Neural cell (in vitro differentiated cells): ENCODE measurements around the gene TNS1. TPM values are rescaled to one million over a fixed set of nuclear protein-coding genes. Genes with fewer than 3 reads are reported as not detected.

Experiments
- H2AFZ ChIP-seq: fragments of 200-600, 300-800 bp; sonication (generic), shearing (Covaris generic); 2 replicates; pipeline ENCODE4 v1.6.0; 2014; ENCODE audit warnings: low read depth, mild to moderate bottlenecking, antibody characterized with exemption, low read length, moderate library complexity
- H3F3A ChIP-seq: fragments of 200-600 bp; shearing (Covaris generic); 2 replicates; pipeline ENCODE4 v1.6.1; 2016; ENCODE audit warnings: mild to moderate bottlenecking, moderate library complexity, mixed read lengths, antibody characterized with exemption, low read length; ENCODE audit not compliant: insufficient read depth, poor library complexity, severe bottlenecking
- H3K27ac ChIP-seq: fragments of 200-600, 300-800 bp; sonication (generic), shearing (Covaris generic); 2 replicates; pipeline ENCODE4 v1.5.1; 2014; ENCODE audit warnings: mild to moderate bottlenecking, low read length, moderate library complexity
- H3K27me3 ChIP-seq: fragments of 300-800, 200-600 bp; sonication (generic), shearing (Covaris generic); 2 replicates; pipeline ENCODE4 v1.6.0; 2014; ENCODE audit warnings: mild to moderate bottlenecking, low read depth, low read length, moderate library complexity; ENCODE audit not compliant: insufficient read depth
- H3K36me3 ChIP-seq: fragments of 300-800, 200-600 bp; sonication (generic), shearing (Covaris generic); 2 replicates; pipeline ENCODE4 v1.5.1; 2014; ENCODE audit warnings: mild to moderate bottlenecking, antibody characterized with exemption, low read length, moderate library complexity; ENCODE audit not compliant: insufficient read depth
- H3K4me2 ChIP-seq: fragments of 300-800, 200-600 bp; sonication (generic), shearing (Covaris generic); 2 replicates; pipeline ENCODE4 v1.6.0; 2014; ENCODE audit warnings: mild to moderate bottlenecking, low read length
- H3K4me3 ChIP-seq: fragments of 300-800, 200-600 bp; sonication (generic), shearing (Covaris generic); 2 replicates; pipeline ENCODE4 v1.5.1; 2014; ENCODE audit warnings: mild to moderate bottlenecking, low read length, moderate library complexity
- H3K79me2 ChIP-seq: fragments of 200-600 bp; shearing (Covaris generic); replicated peaks from 2 replicates; pipeline ENCODE4 v1.6.0; 2014; ENCODE audit warnings: mild to moderate bottlenecking, low read length, moderate library complexity; ENCODE audit not compliant: insufficient read depth
- H3K9ac ChIP-seq: fragments of 300-800, 200-600 bp; sonication (generic), shearing (Covaris generic); 2 replicates; pipeline ENCODE4 v1.6.1; 2016; ENCODE audit warnings: mild to moderate bottlenecking, low read length, mixed read lengths
- H3K9me2 ChIP-seq: fragments of 200-600 bp; shearing (Covaris generic); 2 replicates; pipeline ENCODE4 v1.6.1; 2016; ENCODE audit warnings: mild to moderate bottlenecking, low read length, mixed read lengths; ENCODE audit not compliant: insufficient read depth
- H3K9me3 ChIP-seq: fragments of 200-600, 300-800 bp; sonication (generic), shearing (Covaris generic); 2 replicates; pipeline ENCODE4 v1.6.1; 2016; ENCODE audit warnings: mild to moderate bottlenecking, mixed run types, low read length, moderate library complexity, mixed read lengths
- H4K20me1 ChIP-seq: fragments of 200-600 bp; shearing (Covaris generic); 2 replicates; pipeline ENCODE4 v1.6.1; 2016; ENCODE audit warnings: mild to moderate bottlenecking, mixed run types; ENCODE audit not compliant: insufficient read depth
- EP300 ChIP-seq: fragments of 450-650 bp; conservative IDR thresholded peaks from 2 replicates; pipeline ENCODE4 v1.6.1; 2014; ENCODE audit warnings: antibody characterized with exemption, mild to moderate bottlenecking, moderate library complexity; ENCODE audit not compliant: poor library complexity, severe bottlenecking
- EZH2 ChIP-seq: fragments of 200-600, 300-800 bp; shearing (Covaris generic), sonication (generic); IDR thresholded peaks from 2 replicates; pipeline ENCODE4 v1.6.1; 2014; ENCODE audit warnings: antibody characterized with exemption, low read length, borderline replicate concordance, mild to moderate bottlenecking; ENCODE audit not compliant: insufficient read depth, poor library complexity, severe bottlenecking
- MXI1 ChIP-seq: fragments of 450-650 bp; conservative IDR thresholded peaks from 2 replicates; pipeline ENCODE4 v1.6.1; 2014; ENCODE audit warnings: antibody characterized with exemption, mild to moderate bottlenecking; ENCODE audit not compliant: poor library complexity, severe bottlenecking
- POLR2AphosphoS5 ChIP-seq: IDR thresholded peaks from 2 replicates; pipeline ENCODE4 v1.6.1; 2012
- RAD21 ChIP-seq: fragments of 450-650 bp; conservative IDR thresholded peaks from 2 replicates; pipeline ENCODE4 v1.6.1; 2014; ENCODE audit warnings: antibody characterized with exemption, mild to moderate bottlenecking, moderate library complexity
- SMC3 ChIP-seq: fragments of 450-650 bp; conservative IDR thresholded peaks from 2 replicates; pipeline ENCODE4 v1.6.1; 2014; ENCODE audit warnings: antibody characterized with exemption, mild to moderate bottlenecking, moderate library complexity; ENCODE audit not compliant: poor library complexity
- TAF1 ChIP-seq: IDR thresholded peaks from 2 replicates; pipeline ENCODE4 v1.6.1; 2012; ENCODE audit warnings: low read depth
- polyA plus RNA-seq: library from polyadenylated mRNA; depleted of rRNA; stranded (reverse); fragments of >200 nt; gene quantifications from 2 replicates; pipeline ENCODE4 v1.2.3, GENCODE V29; 2014
- TF ChIP-seq, protein P1 (sequence below): fragments of 450-650 bp; IDR thresholded peaks from 2 replicates; pipeline ENCODE4 v1.5.1; 2014; ENCODE audit warnings: antibody characterized with exemption, mild to moderate bottlenecking, moderate library complexity; ENCODE audit not compliant: poor library complexity, severe bottlenecking
- TF ChIP-seq, protein P2 (sequence below): IDR thresholded peaks from 2 replicates; pipeline ENCODE4 v1.6.1; 2012; ENCODE audit warnings: borderline replicate concordance

The TNS1 gene
- polyA plus RNA-seq, 1 donor from 2014 or later = 1.5 TPM

DNA sequence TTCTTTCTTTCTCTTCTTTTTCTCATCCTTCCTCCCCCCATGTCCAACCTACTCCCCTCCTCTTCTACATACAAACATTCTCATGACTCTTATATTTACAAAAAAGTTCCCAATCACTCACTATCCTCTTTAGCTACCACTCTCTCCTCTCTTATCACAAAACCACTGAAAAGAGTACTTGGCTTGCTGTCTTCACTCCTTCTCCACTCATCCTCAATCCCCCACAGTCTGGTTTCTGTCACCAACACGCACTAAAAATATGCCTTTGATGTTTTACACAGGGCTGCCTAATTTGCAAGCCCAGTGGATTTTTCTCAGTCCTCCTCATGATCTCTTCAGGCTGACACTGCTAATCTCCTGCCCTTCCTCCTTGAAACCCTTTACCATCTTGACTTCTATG lies 159.5 kb downstream of the TNS1 start:
- TF ChIP-seq, protein P1, sequence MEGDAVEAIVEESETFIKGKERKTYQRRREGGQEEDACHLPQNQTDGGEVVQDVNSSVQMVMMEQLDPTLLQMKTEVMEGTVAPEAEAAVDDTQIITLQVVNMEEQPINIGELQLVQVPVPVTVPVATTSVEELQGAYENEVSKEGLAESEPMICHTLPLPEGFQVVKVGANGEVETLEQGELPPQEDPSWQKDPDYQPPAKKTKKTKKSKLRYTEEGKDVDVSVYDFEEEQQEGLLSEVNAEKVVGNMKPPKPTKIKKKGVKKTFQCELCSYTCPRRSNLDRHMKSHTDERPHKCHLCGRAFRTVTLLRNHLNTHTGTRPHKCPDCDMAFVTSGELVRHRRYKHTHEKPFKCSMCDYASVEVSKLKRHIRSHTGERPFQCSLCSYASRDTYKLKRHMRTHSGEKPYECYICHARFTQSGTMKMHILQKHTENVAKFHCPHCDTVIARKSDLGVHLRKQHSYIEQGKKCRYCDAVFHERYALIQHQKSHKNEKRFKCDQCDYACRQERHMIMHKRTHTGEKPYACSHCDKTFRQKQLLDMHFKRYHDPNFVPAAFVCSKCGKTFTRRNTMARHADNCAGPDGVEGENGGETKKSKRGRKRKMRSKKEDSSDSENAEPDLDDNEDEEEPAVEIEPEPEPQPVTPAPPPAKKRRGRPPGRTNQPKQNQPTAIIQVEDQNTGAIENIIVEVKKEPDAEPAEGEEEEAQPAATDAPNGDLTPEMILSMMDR = no peak
- no peak for TF ChIP-seq TAF1
- no peak for TF ChIP-seq MXI1
- no peak for TF ChIP-seq EP300
- TF ChIP-seq POLR2AphosphoS5 = no peak
- TF ChIP-seq SMC3 = no peak
- TF ChIP-seq RAD21 = no peak
- TF ChIP-seq, protein P2, sequence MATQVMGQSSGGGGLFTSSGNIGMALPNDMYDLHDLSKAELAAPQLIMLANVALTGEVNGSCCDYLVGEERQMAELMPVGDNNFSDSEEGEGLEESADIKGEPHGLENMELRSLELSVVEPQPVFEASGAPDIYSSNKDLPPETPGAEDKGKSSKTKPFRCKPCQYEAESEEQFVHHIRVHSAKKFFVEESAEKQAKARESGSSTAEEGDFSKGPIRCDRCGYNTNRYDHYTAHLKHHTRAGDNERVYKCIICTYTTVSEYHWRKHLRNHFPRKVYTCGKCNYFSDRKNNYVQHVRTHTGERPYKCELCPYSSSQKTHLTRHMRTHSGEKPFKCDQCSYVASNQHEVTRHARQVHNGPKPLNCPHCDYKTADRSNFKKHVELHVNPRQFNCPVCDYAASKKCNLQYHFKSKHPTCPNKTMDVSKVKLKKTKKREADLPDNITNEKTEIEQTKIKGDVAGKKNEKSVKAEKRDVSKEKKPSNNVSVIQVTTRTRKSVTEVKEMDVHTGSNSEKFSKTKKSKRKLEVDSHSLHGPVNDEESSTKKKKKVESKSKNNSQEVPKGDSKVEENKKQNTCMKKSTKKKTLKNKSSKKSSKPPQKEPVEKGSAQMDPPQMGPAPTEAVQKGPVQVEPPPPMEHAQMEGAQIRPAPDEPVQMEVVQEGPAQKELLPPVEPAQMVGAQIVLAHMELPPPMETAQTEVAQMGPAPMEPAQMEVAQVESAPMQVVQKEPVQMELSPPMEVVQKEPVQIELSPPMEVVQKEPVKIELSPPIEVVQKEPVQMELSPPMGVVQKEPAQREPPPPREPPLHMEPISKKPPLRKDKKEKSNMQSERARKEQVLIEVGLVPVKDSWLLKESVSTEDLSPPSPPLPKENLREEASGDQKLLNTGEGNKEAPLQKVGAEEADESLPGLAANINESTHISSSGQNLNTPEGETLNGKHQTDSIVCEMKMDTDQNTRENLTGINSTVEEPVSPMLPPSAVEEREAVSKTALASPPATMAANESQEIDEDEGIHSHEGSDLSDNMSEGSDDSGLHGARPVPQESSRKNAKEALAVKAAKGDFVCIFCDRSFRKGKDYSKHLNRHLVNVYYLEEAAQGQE = no peak
- TF ChIP-seq EZH2 = no peak
- Histone ChIP-seq H3K9me3 (peaks cover 3% of the 10 kb centered on the region), H3F3A (no peaks in the 10 kb centered on the region), H4K20me1 (no peaks in the 10 kb centered on the region), H3K27ac (no peak overlapping the region), H3K4me3 (no peak overlapping the region), H3K4me2 (no peak overlapping the region), H3K36me3 (no peaks in the 10 kb centered on the region), H3K9ac (no peak overlapping the region), H2AFZ (no peak overlapping the region), H3K9me2 (no peaks in the 10 kb centered on the region), H3K79me2 (no peaks in the 10 kb centered on the region), H3K27me3 (no peaks in the 10 kb centered on the region)

DNA sequence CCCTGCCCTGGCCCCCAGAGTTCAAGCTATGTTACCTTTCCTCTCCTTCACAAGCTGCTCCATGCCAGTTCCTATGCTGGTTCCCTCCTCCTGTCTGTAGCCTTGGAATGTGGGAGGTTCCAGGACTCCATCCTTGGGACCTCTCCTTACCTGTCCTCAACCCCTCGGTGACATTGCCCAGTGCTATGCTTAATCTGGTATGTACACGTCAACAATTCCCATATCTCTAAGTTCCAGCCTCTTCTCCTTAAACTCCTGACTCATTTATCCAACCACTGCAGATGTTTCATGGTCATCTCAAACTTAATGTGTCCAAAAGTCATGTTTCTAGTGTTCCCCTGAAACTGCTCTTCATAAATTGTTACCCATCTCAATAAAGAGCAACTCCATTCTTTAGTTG lies 160.8 kb downstream of the TNS1 start:
- H3K4me2 ChIP-seq = no peak overlapping the region
- no peak overlapping the region for H3K4me3 ChIP-seq
- no peaks in the 10 kb centered on the region for H3K9me2 ChIP-seq
- no peaks in the 10 kb centered on the region for H3K27me3 ChIP-seq
- no peaks in the 10 kb centered on the region for H4K20me1 ChIP-seq
- no peaks in the 10 kb centered on the region for H3F3A ChIP-seq
- H3K27ac ChIP-seq = no peak overlapping the region
- no peaks in the 10 kb centered on the region for H3K79me2 ChIP-seq
- peaks cover 3% of the 10 kb centered on the region for H3K9me3 ChIP-seq
- H3K36me3 ChIP-seq = no peaks in the 10 kb centered on the region
- no peak overlapping the region for H3K9ac ChIP-seq
- no peak overlapping the region for H2AFZ ChIP-seq
- TF ChIP-seq POLR2AphosphoS5 (no peak), MXI1 (no peak), EZH2 (no peak), EP300 (no peak), TAF1 (no peak), SMC3 (no peak), RAD21 (no peak)
- TF ChIP-seq, protein P1 = no peak
- TF ChIP-seq, protein P2 = no peak
